ENCODE results near the gene WWOX.

Gene WWOX

GRCh38 chr16:78659216-78659615 lies 559.8 kb downstream of the WWOX start:
- Histone ChIP-seq H3K4me1 (ENCODE audit: insufficient read depth, low read length) (no peaks in the 10 kb centered on the region), H3K9me3 (ENCODE audit: low read length) (no peaks in the 10 kb centered on the region), H3K27me3 (ENCODE audit: insufficient read depth, low read length) (no peaks in the 10 kb centered on the region), H2AFZ (ENCODE audit: low read depth, low read length) (no peak overlapping the region), H3K4me3 (ENCODE audit: low read length) (no peak overlapping the region), H3K36me3 (ENCODE audit: insufficient read depth, low read length) (no peaks in the 10 kb centered on the region)

GRCh38 chr16:78659668-78660217 lies 560.3 kb downstream of the WWOX start:
- no peaks in the 10 kb centered on the region for H3K36me3 ChIP-seq (ENCODE audit: insufficient read depth, low read length)
- H3K27me3 ChIP-seq (ENCODE audit: insufficient read depth, low read length) = no peaks in the 10 kb centered on the region
- H2AFZ ChIP-seq (ENCODE audit: low read depth, low read length) = no peak overlapping the region
- peaks cover 1% of the 10 kb centered on the region for H3K4me1 ChIP-seq (ENCODE audit: insufficient read depth, low read length)
- no peaks in the 10 kb centered on the region for H3K9me3 ChIP-seq (ENCODE audit: low read length)
- H3K4me3 ChIP-seq (ENCODE audit: low read length) = no peak overlapping the region

GRCh38 chr16:78660795-78661194 lies 561.3 kb downstream of the WWOX start:
- Histone ChIP-seq H3K36me3 (ENCODE audit: insufficient read depth, low read length) (no peaks in the 10 kb centered on the region), H3K27me3 (ENCODE audit: insufficient read depth, low read length) (no peaks in the 10 kb centered on the region), H3K4me3 (ENCODE audit: low read length) (no peak overlapping the region), H3K4me1 (ENCODE audit: insufficient read depth, low read length) (peaks cover 5% of the 10 kb centered on the region), H3K9me3 (ENCODE audit: low read length) (no peaks in the 10 kb centered on the region), H2AFZ (ENCODE audit: low read depth, low read length) (no peak overlapping the region)

- Histone ChIP-seq H3K4me3 (ENCODE audit: low read length) (no peak overlapping the region), H3K36me3 (ENCODE audit: insufficient read depth, low read length) (no peaks in the 10 kb centered on the region), H3K4me1 (ENCODE audit: insufficient read depth, low read length) (peaks cover 13% of the 10 kb centered on the region), H2AFZ (ENCODE audit: low read depth, low read length) (no peak overlapping the region), H3K27me3 (ENCODE audit: insufficient read depth, low read length) (no peaks in the 10 kb centered on the region), H3K9me3 (ENCODE audit: low read length) (no peaks in the 10 kb centered on the region)
Measured at GRCh38 chr16:78663690-78664089, 564.2 kb downstream of the WWOX start.

GRCh38 chr16:78664811-78665772 lies 565.6 kb downstream of the WWOX start:
- Histone ChIP-seq H3K4me3 (ENCODE audit: low read length) (no peak overlapping the region), H3K27me3 (ENCODE audit: insufficient read depth, low read length) (no peaks in the 10 kb centered on the region), H3K9me3 (ENCODE audit: low read length) (no peaks in the 10 kb centered on the region), H3K4me1 (ENCODE audit: insufficient read depth, low read length) (peaks cover 13% of the 10 kb centered on the region), H2AFZ (ENCODE audit: low read depth, low read length) (no peak overlapping the region), H3K36me3 (ENCODE audit: insufficient read depth, low read length) (no peaks in the 10 kb centered on the region)

- H3K9me3 ChIP-seq (ENCODE audit: low read length) = no peaks in the 10 kb centered on the region
- peaks cover 13% of the 10 kb centered on the region for H3K4me1 ChIP-seq (ENCODE audit: insufficient read depth, low read length)
- H3K36me3 ChIP-seq (ENCODE audit: insufficient read depth, low read length) = no peaks in the 10 kb centered on the region
- no peak overlapping the region for H2AFZ ChIP-seq (ENCODE audit: low read depth, low read length)
- no peak overlapping the region for H3K4me3 ChIP-seq (ENCODE audit: low read length)
- H3K27me3 ChIP-seq (ENCODE audit: insufficient read depth, low read length) = no peaks in the 10 kb centered on the region
Measured at GRCh38 chr16:78666318-78666717, 566.9 kb downstream of the WWOX start.

GRCh38 chr16:78667675-78668074 lies 568.2 kb downstream of the WWOX start:
- H3K36me3 ChIP-seq (ENCODE audit: insufficient read depth, low read length) = no peaks in the 10 kb centered on the region
- H3K4me3 ChIP-seq (ENCODE audit: low read length) = no peak overlapping the region
- peaks cover 13% of the 10 kb centered on the region for H3K4me1 ChIP-seq (ENCODE audit: insufficient read depth, low read length)
- H3K9me3 ChIP-seq (ENCODE audit: low read length) = no peaks in the 10 kb centered on the region
- no peak overlapping the region for H2AFZ ChIP-seq (ENCODE audit: low read depth, low read length)
- H3K27me3 ChIP-seq (ENCODE audit: insufficient read depth, low read length) = no peaks in the 10 kb centered on the region

GRCh38 chr16:78668393-78668792 lies 568.9 kb downstream of the WWOX start:
- H2AFZ ChIP-seq (ENCODE audit: low read depth, low read length) = no peak overlapping the region
- H3K4me3 ChIP-seq (ENCODE audit: low read length) = no peak overlapping the region
- no peaks in the 10 kb centered on the region for H3K27me3 ChIP-seq (ENCODE audit: insufficient read depth, low read length)
- no peaks in the 10 kb centered on the region for H3K9me3 ChIP-seq (ENCODE audit: low read length)
- H3K36me3 ChIP-seq (ENCODE audit: insufficient read depth, low read length) = no peaks in the 10 kb centered on the region
- peaks cover 17% of the 10 kb centered on the region for H3K4me1 ChIP-seq (ENCODE audit: insufficient read depth, low read length)

GRCh38 chr16:78669994-78670393 lies 570.5 kb downstream of the WWOX start:
- H3K9me3 ChIP-seq (ENCODE audit: low read length) = no peaks in the 10 kb centered on the region
- H3K27me3 ChIP-seq (ENCODE audit: insufficient read depth, low read length) = no peaks in the 10 kb centered on the region
- H2AFZ ChIP-seq (ENCODE audit: low read depth, low read length) = peak overlapping the region; percentile 27
- H3K4me3 ChIP-seq (ENCODE audit: low read length) = no peak overlapping the region
- H3K4me1 ChIP-seq (ENCODE audit: insufficient read depth, low read length) = peaks cover 13% of the 10 kb centered on the region
- no peaks in the 10 kb centered on the region for H3K36me3 ChIP-seq (ENCODE audit: insufficient read depth, low read length)

GRCh38 chr16:78672779-78673556 lies 573.5 kb downstream of the WWOX start:
- Histone ChIP-seq H3K27me3 (ENCODE audit: insufficient read depth, low read length) (no peaks in the 10 kb centered on the region), H3K36me3 (ENCODE audit: insufficient read depth, low read length) (no peaks in the 10 kb centered on the region), H3K9me3 (ENCODE audit: low read length) (no peaks in the 10 kb centered on the region), H2AFZ (ENCODE audit: low read depth, low read length) (no peak overlapping the region), H3K4me1 (ENCODE audit: insufficient read depth, low read length) (peaks cover 11% of the 10 kb centered on the region), H3K4me3 (ENCODE audit: low read length) (no peak overlapping the region)

- Histone ChIP-seq H3K4me3 (ENCODE audit: low read length) (no peak overlapping the region), H3K36me3 (ENCODE audit: insufficient read depth, low read length) (no peaks in the 10 kb centered on the region), H3K27me3 (ENCODE audit: insufficient read depth, low read length) (no peaks in the 10 kb centered on the region), H3K9me3 (ENCODE audit: low read length) (no peaks in the 10 kb centered on the region), H3K4me1 (ENCODE audit: insufficient read depth, low read length) (peaks cover 11% of the 10 kb centered on the region), H2AFZ (ENCODE audit: low read depth, low read length) (no peak overlapping the region)
Measured at GRCh38 chr16:78673884-78674283, 574.4 kb downstream of the WWOX start.

GRCh38 chr16:78675312-78675711 lies 575.9 kb downstream of the WWOX start:
- Histone ChIP-seq H3K27me3 (ENCODE audit: insufficient read depth, low read length) (no peaks in the 10 kb centered on the region), H3K4me1 (ENCODE audit: insufficient read depth, low read length) (peaks cover 11% of the 10 kb centered on the region), H3K4me3 (ENCODE audit: low read length) (no peak overlapping the region), H2AFZ (ENCODE audit: low read depth, low read length) (no peak overlapping the region), H3K9me3 (ENCODE audit: low read length) (no peaks in the 10 kb centered on the region), H3K36me3 (ENCODE audit: insufficient read depth, low read length) (no peaks in the 10 kb centered on the region)
